GM12865 (cell line): ENCODE measurements around the gene PHF20.

Experiments used
- DNase-seq: peaks from one replicate; pipeline ENCODE4 v3.0.0; 2010; ENCODE audit warnings: low read depth
- H3K4me3 ChIP-seq: 2 replicates; pipeline ENCODE4 v1.5.1; 2011; ENCODE audit warnings: mild to moderate bottlenecking, low read depth, low read length, control low read depth
- TF ChIP-seq, protein P1 (sequence below): IDR thresholded peaks from 2 replicates; pipeline ENCODE4 v1.5.1; 2011; ENCODE audit warnings: low read length, control low read depth, low read depth, inconsistent platforms; ENCODE audit not compliant: insufficient read depth; ENCODE audit errors: missing control alignments

PHF20 gene

DNA sequence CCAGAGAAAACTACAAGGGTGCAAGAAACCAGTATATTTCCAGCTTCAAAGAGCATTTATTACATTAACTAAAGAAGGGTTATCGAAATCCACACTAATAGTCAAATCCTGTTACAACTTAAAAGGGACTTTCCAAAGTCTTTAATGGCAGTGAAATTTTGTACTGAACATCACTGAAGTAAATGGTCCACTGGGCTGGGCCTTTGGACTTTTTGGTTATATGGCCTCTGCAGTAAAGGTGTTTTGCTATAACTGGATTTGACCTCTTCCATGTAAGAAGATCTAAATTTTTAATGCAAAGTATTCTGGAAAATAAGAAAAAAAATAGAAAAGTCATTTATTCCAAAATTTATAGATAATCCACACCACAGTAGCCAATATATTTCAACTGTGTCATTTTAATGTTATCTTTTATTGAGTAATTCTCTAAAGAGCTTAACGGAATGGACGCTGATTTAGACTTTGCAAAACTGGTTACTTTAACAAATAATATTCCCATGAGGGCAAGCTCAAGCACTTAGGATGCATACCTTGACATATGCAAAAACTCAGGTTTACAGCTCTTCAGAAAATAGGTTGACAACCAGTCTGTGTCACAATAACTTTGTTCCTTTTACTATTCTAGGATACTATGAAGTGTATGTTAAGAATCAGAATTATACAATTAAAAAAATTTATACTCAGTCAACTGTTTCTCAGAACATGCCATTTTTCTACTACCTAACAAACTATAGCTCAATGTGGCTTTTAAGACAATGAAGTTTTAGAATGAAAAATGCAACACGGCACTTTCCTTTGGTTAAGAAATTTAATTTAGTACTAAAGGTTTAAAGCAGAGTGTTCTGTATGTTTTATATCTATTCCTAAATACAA lies 36.8 kb upstream of the PHF20 start:
- TF ChIP-seq, protein P1, sequence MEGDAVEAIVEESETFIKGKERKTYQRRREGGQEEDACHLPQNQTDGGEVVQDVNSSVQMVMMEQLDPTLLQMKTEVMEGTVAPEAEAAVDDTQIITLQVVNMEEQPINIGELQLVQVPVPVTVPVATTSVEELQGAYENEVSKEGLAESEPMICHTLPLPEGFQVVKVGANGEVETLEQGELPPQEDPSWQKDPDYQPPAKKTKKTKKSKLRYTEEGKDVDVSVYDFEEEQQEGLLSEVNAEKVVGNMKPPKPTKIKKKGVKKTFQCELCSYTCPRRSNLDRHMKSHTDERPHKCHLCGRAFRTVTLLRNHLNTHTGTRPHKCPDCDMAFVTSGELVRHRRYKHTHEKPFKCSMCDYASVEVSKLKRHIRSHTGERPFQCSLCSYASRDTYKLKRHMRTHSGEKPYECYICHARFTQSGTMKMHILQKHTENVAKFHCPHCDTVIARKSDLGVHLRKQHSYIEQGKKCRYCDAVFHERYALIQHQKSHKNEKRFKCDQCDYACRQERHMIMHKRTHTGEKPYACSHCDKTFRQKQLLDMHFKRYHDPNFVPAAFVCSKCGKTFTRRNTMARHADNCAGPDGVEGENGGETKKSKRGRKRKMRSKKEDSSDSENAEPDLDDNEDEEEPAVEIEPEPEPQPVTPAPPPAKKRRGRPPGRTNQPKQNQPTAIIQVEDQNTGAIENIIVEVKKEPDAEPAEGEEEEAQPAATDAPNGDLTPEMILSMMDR, result no peak
- H3K4me3 ChIP-seq, result 0 out of 2 replicates have a peak overlapping the region, but pooled peaks have one; percentile 18
- DNase-seq, result no peak

DNA sequence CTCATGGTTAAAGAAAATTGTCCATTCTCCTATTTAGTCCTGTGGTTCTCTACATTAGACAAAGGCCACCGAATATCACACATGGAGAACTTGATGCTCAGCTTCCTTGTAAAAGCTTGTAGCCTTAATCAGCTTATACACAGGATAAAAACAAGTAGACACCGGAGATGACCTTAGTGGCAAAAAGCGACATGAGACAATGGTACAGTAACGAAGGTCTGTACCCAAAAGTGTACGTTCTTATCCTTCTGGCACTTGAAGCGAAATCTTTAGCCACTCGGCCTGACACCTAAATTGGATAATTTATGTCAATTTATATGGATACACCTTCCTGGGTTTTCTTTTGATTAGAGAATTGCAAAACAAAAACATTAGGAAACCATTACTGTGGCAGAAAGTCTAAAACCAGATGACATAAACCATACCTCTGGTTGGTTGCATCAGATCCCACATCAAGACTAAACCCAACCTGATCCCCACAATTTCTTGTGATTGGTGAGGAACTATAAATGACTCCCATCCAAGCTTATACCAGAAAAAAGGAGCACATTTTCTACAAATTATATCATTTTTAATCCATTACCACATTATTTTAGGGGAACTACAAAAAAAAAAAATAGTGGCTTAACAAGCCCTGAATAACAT lies 35.9 kb upstream of the PHF20 start:
- no peak overlapping the region for H3K4me3 ChIP-seq
- TF ChIP-seq, protein P1, result no peak
- no peak for DNase-seq

GRCh38 chr20:35737865-35738333 lies 33.9 kb upstream of the PHF20 start:
- no peak overlapping the region for H3K4me3 ChIP-seq
- TF ChIP-seq, protein P1, result no peak
- no peak for DNase-seq

DNA sequence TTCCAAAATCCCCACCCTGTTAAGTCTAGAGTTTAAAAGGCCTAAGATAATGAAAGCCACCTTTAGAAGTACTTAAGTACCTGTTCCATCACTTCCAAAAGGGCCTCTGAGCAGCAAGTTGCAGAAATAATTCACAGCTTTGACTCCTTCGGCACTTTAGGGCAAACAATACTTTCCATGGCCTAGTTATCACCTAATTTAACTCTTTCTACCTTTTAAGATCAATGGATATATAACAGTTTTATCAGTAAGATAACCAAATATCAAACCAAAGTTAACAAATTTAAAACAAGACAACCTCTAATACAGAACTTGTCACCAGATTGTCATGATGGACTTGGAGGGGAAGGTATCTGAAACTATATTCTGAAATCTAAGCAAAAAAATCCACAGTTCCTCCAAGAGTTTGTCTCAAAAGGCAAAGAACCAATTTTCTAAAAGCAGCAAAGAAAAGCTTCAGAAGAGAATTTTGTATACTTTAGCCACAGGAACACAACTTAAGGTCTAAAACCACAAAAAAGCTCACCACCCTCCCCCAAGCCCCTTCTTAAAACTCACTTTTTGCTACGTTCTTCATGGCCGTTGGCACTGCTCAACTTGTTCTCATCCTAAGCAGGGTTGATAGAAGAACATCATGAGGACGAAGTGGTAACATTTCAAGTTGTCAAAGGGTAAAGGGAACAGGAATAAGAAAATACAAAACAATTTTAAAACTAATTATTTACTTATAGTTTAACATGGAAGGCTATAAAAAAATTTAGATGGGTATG lies 33.2 kb upstream of the PHF20 start:
- no peak overlapping the region for H3K4me3 ChIP-seq
- TF ChIP-seq, protein P1, result no peak
- DNase-seq, result no peak

- DNase-seq, result peak; percentile 34
- TF ChIP-seq, protein P1, result peak; percentile 22
- H3K4me3 ChIP-seq, result peak overlapping the region; percentile 92
Measured at GRCh38 chr20:35739294-35740163, 32.3 kb upstream of the PHF20 start.
